Endodermal cell (in vitro differentiated cells): Measurements from ENCODE around the gene LRP2. TPM values are rescaled to one million over a fixed set of nuclear protein-coding genes. Genes with fewer than 3 reads are reported as not detected.

Source experiments
- DNase-seq: peaks from one replicate; pipeline ENCODE4 v3.0.0-alpha.2; 2017
- H3K27ac ChIP-seq: 2 replicates; pipeline ENCODE4 v1.5.1; 2013; ENCODE audit warnings: mild to moderate bottlenecking, low read depth, low read length, moderate library complexity
- H3K27me3 ChIP-seq: 2 replicates; pipeline ENCODE4 v1.6.1; 2013; ENCODE audit warnings: mild to moderate bottlenecking, low read length, moderate library complexity; ENCODE audit not compliant: insufficient read depth, control insufficient read depth, poor library complexity, severe bottlenecking
- H3K36me3 ChIP-seq: 2 replicates; pipeline ENCODE4 v1.7.0; 2013; ENCODE audit warnings: mild to moderate bottlenecking, low read length, moderate library complexity; ENCODE audit not compliant: control insufficient read depth, insufficient read depth
- H3K4me1 ChIP-seq: one replicate; pipeline ENCODE4 v1.7.0; 2013; ENCODE audit warnings: low read length; ENCODE audit not compliant: control insufficient read depth, insufficient read depth
- H3K4me3 ChIP-seq: 2 replicates; pipeline ENCODE4 v1.5.1; 2013; ENCODE audit warnings: mild to moderate bottlenecking, low read length, moderate library complexity
- H3K9ac ChIP-seq: 2 replicates; pipeline ENCODE4 v1.6.1; 2013; ENCODE audit warnings: mild to moderate bottlenecking, low read length, moderate library complexity; ENCODE audit not compliant: poor library complexity, severe bottlenecking; ENCODE audit errors: extremely low read depth
- H3K9me3 ChIP-seq: 2 replicates; pipeline ENCODE4 v1.6.1; 2013; ENCODE audit warnings: mild to moderate bottlenecking, low read length, moderate library complexity; ENCODE audit not compliant: control insufficient read depth
- H3K27ac Mint-ChIP-seq: 2 replicates; pipeline ENCODE4 v1.8.0; 2020; ENCODE audit warnings: mixed read lengths
- H3K27me3 Mint-ChIP-seq: 2 replicates; pipeline ENCODE4 v1.8.0; 2021; ENCODE audit warnings: mild to moderate bottlenecking, mixed read lengths; ENCODE audit not compliant: insufficient read depth
- H3K36me3 Mint-ChIP-seq: 2 replicates; pipeline ENCODE4 v1.8.0; 2020; ENCODE audit warnings: low read depth, mixed read lengths
- H3K4me1 Mint-ChIP-seq: 2 replicates; pipeline ENCODE4 v1.8.0; 2020; ENCODE audit warnings: mixed read lengths
- H3K4me3 Mint-ChIP-seq: 2 replicates; pipeline ENCODE4 v1.8.0; 2020; ENCODE audit warnings: mild to moderate bottlenecking, moderate library complexity, mixed read lengths
- H3K9me3 Mint-ChIP-seq: 2 replicates; pipeline ENCODE4 v1.8.0; 2020; ENCODE audit warnings: mild to moderate bottlenecking, mixed read lengths
- CTCF ChIP-seq: fragments of 200-600 bp; sonication (generic); conservative IDR thresholded peaks from 2 replicates; pipeline ENCODE4 v1.5.0; 2021; ENCODE audit warnings: antibody characterized with exemption, mild to moderate bottlenecking
- WGBS, 2 experiments: methylation state at CpG; one replicate each; pipeline versions ENCODE4 v1.1.5 to v1.1.7; 2013; ENCODE audit warnings: missing lambda C conversion rate in 2 of 2, mixed read lengths in 1 of 2; ENCODE audit not compliant: insufficient coverage in 1 of 2, insufficient read length in 1 of 2; 5-methylcytosine and 5-hydroxymethylcytosine counted together
- total RNA-seq, 2 donors: library from RNA; stranded (reverse); fragmentation: NEBNext Ultra II Directional in 1 of 2; extraction: Animal tissue kit (Norgen Biotek cat#: 25700) in 1 of 2; gene quantifications; 2 replicates in 1 of 2; 3 replicates in 1 of 2; pipeline ENCODE4 v1.2.1, GENCODE V29; 2021

Gene LRP2
- total RNA-seq, 2 donors from 2014 or later = 2.2 to 3.5 TPM

- Histone ChIP-seq H3K4me1 (no peaks in the 10 kb centered on the region), H3K4me3 (no peak overlapping the region), H3K36me3 (no peaks in the 10 kb centered on the region), H3K27ac (no peak overlapping the region), H3K9ac (no peak overlapping the region), H3K9me3 (no peaks in the 10 kb centered on the region), H3K27me3 (no peaks in the 10 kb centered on the region)
- DNase-seq = no peak
- WGBS, 2 experiments = 89 to 92% methylated on average over 2 to 3 of the region's 3 CpGs
- no peak for TF ChIP-seq CTCF
- Mint-ChIP-seq H3K27ac (no peak overlapping the region), H3K27me3 (peaks cover 16% of the 10 kb centered on the region), H3K9me3 (no peaks in the 10 kb centered on the region), H3K4me3 (no peak overlapping the region), H3K4me1 (peaks cover 10% of the 10 kb centered on the region), H3K36me3 (no peaks in the 10 kb centered on the region)
Observed at GRCh38 chr2:169108099-169108884, 254.0 kb downstream of the LRP2 start.

GRCh38 chr2:169107645-169108044 is 254.7 kb downstream of the LRP2 start:
- no peak overlapping the region for H3K4me3 Mint-ChIP-seq
- TF ChIP-seq CTCF = no peak
- peaks cover 9% of the 10 kb centered on the region for H3K4me1 Mint-ChIP-seq
- Histone ChIP-seq H3K36me3 (no peaks in the 10 kb centered on the region), H3K9ac (no peak overlapping the region), H3K27me3 (no peaks in the 10 kb centered on the region), H3K27ac (no peak overlapping the region), H3K4me1 (no peaks in the 10 kb centered on the region), H3K4me3 (no peak overlapping the region), H3K9me3 (no peaks in the 10 kb centered on the region)
- no peaks in the 10 kb centered on the region for H3K9me3 Mint-ChIP-seq
- H3K36me3 Mint-ChIP-seq = no peaks in the 10 kb centered on the region
- DNase-seq = no peak
- H3K27ac Mint-ChIP-seq = no peak overlapping the region
- WGBS, 2 experiments = 89 to 96% methylated on average over 2 of the region's 2 CpGs
- H3K27me3 Mint-ChIP-seq = peaks cover 16% of the 10 kb centered on the region

GRCh38 chr2:169106563-169107545 is 255.5 kb downstream of the LRP2 start:
- no peak overlapping the region for H3K4me3 Mint-ChIP-seq
- DNase-seq = no peak
- H3K27me3 Mint-ChIP-seq = peaks cover 16% of the 10 kb centered on the region
- H3K9ac ChIP-seq = no peak overlapping the region
- no peaks in the 10 kb centered on the region for H3K4me1 ChIP-seq
- 97 to 100% methylated on average over 1 to 6 of the region's 6 CpGs for WGBS, 2 experiments
- H3K27ac Mint-ChIP-seq = no peak overlapping the region
- H3K9me3 Mint-ChIP-seq = no peaks in the 10 kb centered on the region
- no peaks in the 10 kb centered on the region for H3K9me3 ChIP-seq
- H3K4me1 Mint-ChIP-seq = peaks cover 5% of the 10 kb centered on the region
- H3K27me3 ChIP-seq = no peaks in the 10 kb centered on the region
- no peaks in the 10 kb centered on the region for H3K36me3 Mint-ChIP-seq
- TF ChIP-seq CTCF = peak; percentile 52
- no peaks in the 10 kb centered on the region for H3K36me3 ChIP-seq
- no peak overlapping the region for H3K4me3 ChIP-seq
- H3K27ac ChIP-seq = no peak overlapping the region
